GM12865 (cell line): ENCODE measurements around the gene IBA57.

Experiments used
- DNase-seq: peaks from one replicate; pipeline ENCODE4 v3.0.0; 2010; ENCODE audit warnings: low read depth
- H3K4me3 ChIP-seq: 2 replicates; pipeline ENCODE4 v1.5.1; 2011; ENCODE audit warnings: mild to moderate bottlenecking, low read depth, low read length, control low read depth
- CTCF ChIP-seq: IDR thresholded peaks from 2 replicates; pipeline ENCODE4 v1.5.1; 2011; ENCODE audit warnings: low read length, control low read depth, low read depth, inconsistent platforms; ENCODE audit not compliant: insufficient read depth; ENCODE audit errors: missing control alignments

Gene IBA57

DNA sequence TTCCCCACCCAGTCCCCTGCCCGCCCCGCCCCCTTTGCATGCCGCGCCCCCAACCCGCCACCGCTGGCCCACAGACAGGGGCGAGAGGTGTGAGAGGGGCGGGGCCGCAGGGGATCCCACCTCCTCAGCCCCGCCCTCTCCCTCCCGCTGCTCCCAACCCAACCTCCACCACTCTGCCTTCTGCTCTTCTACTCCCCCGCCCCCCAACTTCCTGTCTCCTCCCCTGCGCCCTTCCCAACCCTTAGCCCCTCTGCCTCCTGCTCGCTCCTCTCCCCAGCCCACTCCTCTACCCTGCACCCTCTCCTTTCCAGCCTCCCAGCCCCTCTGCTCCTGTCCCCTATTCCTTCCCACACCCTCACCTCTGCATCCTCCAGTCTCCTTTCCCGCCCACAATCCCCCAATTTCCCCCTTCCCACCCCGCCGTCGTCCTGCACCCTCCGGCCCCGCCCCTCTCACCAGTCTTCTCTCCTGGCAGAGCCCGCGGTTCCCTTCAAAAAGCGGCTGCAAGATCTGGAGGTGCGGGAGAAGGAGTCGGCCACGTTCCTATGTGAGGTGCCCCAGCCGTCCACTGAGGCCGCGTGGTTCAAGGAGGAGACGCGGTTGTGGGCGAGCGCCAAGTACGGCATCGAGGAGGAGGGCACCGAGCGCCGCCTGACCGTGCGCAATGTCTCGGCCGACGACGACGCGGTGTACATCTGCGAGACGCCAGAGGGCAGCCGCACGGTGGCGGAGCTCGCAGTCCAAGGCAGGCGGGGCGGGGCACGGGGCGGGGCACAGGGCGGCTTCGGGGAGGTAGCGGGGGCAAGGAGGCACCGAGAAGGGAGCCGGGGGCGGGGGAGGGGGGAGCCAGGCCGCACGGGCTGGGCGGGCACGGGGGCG is 47.6 kb downstream of the IBA57 start:
- DNase-seq, result peak; percentile 80
- peak; percentile 59 for TF ChIP-seq CTCF
- peak overlapping the region; percentile 35; the same call in 1 of the 2 replicates for H3K4me3 ChIP-seq

DNA sequence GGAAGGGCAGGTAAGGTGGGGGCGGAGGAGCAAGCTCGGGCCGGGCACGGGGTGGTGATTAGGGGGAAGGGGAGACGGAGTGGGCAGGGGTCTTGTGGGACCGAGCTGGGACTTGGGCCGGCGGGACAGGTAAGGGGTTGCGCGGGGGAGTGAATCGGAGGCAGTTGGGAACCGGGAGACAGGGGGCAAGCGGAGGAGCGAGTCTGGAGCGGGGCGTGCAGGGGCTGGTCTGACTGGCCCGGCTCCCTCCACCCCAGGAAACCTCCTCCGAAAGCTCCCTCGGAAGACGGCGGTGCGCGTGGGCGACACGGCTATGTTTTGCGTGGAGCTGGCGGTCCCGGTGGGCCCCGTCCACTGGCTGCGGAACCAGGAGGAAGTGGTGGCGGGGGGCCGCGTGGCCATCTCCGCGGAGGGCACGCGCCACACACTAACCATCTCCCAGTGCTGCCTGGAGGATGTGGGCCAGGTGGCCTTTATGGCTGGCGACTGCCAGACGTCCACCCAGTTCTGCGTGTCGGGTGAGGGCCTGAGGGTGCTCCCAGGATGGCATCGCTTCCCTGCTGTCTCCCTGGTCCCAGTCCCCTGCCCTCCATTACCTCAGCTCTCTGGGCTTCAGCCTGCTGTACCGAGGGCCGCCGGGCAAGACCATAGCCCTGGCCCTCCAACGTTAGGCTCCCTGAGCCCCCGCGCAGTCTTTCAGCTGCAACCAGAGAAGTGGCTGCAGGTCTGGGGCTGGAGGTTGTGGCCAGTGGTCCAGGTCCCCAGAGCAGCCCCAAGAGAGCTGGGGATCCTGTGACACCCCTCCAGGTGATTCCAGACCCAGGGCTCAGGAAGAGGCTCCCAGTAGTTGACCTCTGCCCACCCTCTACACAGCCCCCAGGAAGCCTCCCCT is 48.6 kb downstream of the IBA57 start:
- DNase-seq, result no peak
- H3K4me3 ChIP-seq, result no peak overlapping the region
- TF ChIP-seq CTCF, result no peak

DNA sequence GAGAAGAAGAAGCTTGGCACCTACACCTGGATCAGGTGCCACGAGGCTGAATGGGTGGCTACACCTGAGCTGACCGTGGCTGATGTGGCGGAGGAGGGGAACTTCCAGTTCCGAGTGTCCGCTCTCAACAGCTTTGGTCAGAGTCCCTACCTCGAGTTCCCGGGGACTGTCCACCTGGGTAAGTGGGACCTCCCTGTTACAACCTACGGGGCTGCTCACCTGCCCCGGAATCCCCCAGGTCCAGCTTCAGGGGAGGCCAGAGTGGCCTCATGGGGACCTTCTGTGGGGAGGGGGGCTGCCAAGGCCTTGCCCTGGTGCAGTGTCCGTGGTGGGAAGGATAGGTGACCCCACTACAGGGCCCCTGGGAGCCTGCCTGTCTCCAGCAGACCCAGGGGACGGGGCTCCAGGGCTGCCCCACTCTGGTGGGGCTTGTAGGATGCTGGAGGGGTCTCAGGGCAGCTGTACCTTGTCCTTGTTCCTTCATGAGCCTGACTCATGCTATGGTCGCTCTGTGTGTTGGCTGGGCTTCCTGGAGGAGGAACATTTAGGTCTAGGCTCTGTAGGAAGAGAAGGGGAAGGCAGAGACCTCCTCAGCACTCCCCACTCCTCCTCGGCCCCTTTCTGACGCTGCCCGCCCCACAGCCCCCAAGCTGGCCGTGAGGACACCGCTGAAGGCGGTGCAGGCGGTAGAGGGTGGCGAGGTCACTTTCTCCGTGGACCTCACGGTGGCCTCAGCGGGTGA is 49.5 kb downstream of the IBA57 start:
- no peak overlapping the region for H3K4me3 ChIP-seq
- no peak for DNase-seq
- no peak for TF ChIP-seq CTCF

- DNase-seq, result no peak
- TF ChIP-seq CTCF, result no peak
- no peak overlapping the region for H3K4me3 ChIP-seq
Observed at GRCh38 chr1:228215663-228216116, 50.1 kb downstream of the IBA57 start.

DNA sequence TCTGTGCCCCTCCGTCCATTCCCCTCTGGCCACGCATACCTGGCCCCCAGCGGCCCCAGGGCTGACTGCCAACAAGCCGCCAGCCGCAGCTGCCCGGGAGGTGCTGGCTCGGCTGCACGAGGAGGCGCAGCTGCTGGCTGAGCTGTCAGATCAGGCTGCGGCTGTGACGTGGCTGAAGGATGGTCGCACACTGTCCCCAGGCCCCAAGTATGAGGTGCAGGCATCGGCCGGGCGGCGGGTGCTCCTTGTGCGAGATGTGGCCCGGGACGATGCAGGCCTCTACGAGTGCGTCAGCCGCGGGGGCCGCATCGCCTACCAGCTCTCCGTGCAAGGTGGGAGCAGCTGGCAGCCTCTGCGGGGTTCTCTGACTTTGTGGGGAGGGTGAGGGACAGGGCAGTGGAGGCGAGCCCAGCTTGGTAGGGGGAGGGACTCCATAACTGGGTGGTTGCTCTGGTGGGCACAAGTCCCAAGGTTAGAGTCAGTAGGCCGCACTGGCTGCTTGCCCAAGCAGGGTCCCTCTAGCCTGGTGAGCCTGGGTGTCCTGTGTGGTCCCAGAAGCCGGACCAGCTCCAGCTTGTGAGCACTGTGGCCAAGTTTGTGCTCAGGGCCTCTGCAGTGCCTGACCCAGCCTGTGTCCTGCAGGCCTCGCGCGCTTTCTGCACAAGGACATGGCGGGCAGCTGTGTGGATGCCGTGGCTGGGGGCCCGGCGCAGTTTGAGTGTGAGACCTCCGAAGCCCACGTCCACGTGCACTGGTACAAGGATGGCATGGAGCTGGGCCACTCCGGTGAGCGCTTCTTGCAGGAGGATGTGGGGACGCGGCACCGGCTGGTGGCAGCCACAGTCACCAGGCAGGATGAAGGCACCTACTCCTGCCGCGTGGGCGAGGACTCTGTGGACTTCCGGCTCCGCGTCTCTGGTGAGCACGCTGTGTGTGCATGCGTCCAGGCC is 51.0 kb downstream of the IBA57 start:
- no peak for TF ChIP-seq CTCF
- DNase-seq, result no peak
- no peak overlapping the region for H3K4me3 ChIP-seq
